Psoas muscle (tissue), 8 donors: Measurements from ENCODE around the gene MAPKAPK2. TPM values are rescaled to one million over a fixed set of nuclear protein-coding genes. Genes with fewer than 3 reads are reported as not detected.
"Not testable (repeated sequence)": the region's sequence is repeated elsewhere in the genome, so short reads cannot be mapped to it uniquely, and the experiment has no call there.

Source experiments
- ATAC-seq, 4 donors: fragments of 200-7000 bp; cut with Tn5 transposase; one replicate each; pipeline ENCODE4 v1.9.1; 2020; ENCODE audit warnings: moderate library complexity in 3 of 4, mild to moderate bottlenecking in 2 of 4
- DNase-seq, 2 donors: peaks; one replicate each; pipeline ENCODE4 v3.0.0-alpha.2; 2020
- H3K27ac ChIP-seq: fragments of 200-600 bp; one replicate; pipeline ENCODE4 v1.8.0; 2022
- H3K27me3 ChIP-seq, 3 donors: fragments of 200-600 bp in 1 of 3; one replicate each; pipeline versions ENCODE4 v1.6.1 to v1.8.0; 2013 to 2022; ENCODE audit warnings: low read length in 2 of 3, mild to moderate bottlenecking in 2 of 3, moderate library complexity in 1 of 3; ENCODE audit not compliant: insufficient read depth in 3 of 3
- H3K36me3 ChIP-seq, 2 donors: fragments of 200-600 bp in 1 of 2; one replicate each; pipeline versions ENCODE4 v1.6.1 to v1.8.0; 2013 to 2022; ENCODE audit warnings: low read depth in 1 of 2, mild to moderate bottlenecking in 1 of 2, moderate library complexity in 1 of 2; ENCODE audit not compliant: insufficient read depth in 1 of 2
- H3K4me1 ChIP-seq: fragments of 200-600 bp; one replicate; pipeline ENCODE4 v1.8.0; 2022
- H3K4me3 ChIP-seq: fragments of 200-600 bp; one replicate; pipeline ENCODE4 v1.8.0; 2022; ENCODE audit warnings: mild to moderate bottlenecking
- H3K9me3 ChIP-seq: fragments of 200-600 bp; one replicate; pipeline ENCODE4 v1.8.0; 2022
- WGBS, 3 donors: extraction: QIAGEN DNeasy Blood & Tissue Kit; methylation state at CpG; one replicate each; pipeline versions ENCODE4 v1.1.6 to v1.1.7; 2013; 5-methylcytosine and 5-hydroxymethylcytosine counted together
- intact Hi-C, 2 donors: fragments of 100-400 bp; cut with DNase I; formaldehyde crosslinking; loops; one replicate each; pipeline versions ENCODE4 v1.11.0 to v1.14.2; 2022
- polyA plus RNA-seq, 3 donors: library from polyadenylated mRNA; stranded (reverse); fragments of 200-250 nt; gene quantifications; one replicate each; pipeline ENCODE4 v1.2.3, GENCODE V29; 2013
- total RNA-seq, 4 donors: library from RNA; stranded (reverse); fragmentation: NEBNext Ultra II Directional in 2 of 4; extraction: Animal tissue kit (Norgen Biotek cat#: 25700) in 2 of 4; gene quantifications; one replicate each; pipeline versions ENCODE4 v1.2.1 to v1.2.4, GENCODE V29; 2021 to 2023
- TF ChIP-seq, protein P1 (sequence below): fragments of 200-600 bp; IDR thresholded peaks from one replicate; pipeline ENCODE4 v1.8.0; 2022; ENCODE audit warnings: antibody characterized with exemption
- donor health status: healthy with polysubstance abuse.
- donor health status: DM: no; HTN: no; CAD: no; lungs with moderate emphysema.
- donor health status: Bipolar disorder and iron deficiency.
- donor health status: healthy.
- donor health status: DM: yes; HTN: yes; CAD: no.
- donor health status: DM: no; HTN: no; CAD: no.
- donor health status: DM: no; HTN: no; CAD: no.
- donor health status: DM: yes; HTN: yes; CAD: no.

MAPKAPK2 gene
- total and polyA plus RNA-seq, 7 donors = 89.4 to 198 (median 139) TPM

GRCh38 chr1:206757524-206758266 is 73.0 kb downstream of the MAPKAPK2 start:
- WGBS, 3 donors = 76 to 81% (median 81%) methylated on average over 13 of the region's 13 CpGs
- no peak overlapping the region for H3K4me3 ChIP-seq
- ATAC-seq (no peak), DNase-seq (no peak)
- no peaks in the 10 kb centered on the region for H3K27me3 ChIP-seq
- no peak overlapping the region for H3K27ac ChIP-seq
- no peaks in the 10 kb centered on the region for H3K36me3 ChIP-seq
- intact Hi-C loops = no loop called here
- H3K9me3 ChIP-seq = no peaks in the 10 kb centered on the region
- H3K4me1 ChIP-seq = no peaks in the 10 kb centered on the region
- TF ChIP-seq, protein P1, sequence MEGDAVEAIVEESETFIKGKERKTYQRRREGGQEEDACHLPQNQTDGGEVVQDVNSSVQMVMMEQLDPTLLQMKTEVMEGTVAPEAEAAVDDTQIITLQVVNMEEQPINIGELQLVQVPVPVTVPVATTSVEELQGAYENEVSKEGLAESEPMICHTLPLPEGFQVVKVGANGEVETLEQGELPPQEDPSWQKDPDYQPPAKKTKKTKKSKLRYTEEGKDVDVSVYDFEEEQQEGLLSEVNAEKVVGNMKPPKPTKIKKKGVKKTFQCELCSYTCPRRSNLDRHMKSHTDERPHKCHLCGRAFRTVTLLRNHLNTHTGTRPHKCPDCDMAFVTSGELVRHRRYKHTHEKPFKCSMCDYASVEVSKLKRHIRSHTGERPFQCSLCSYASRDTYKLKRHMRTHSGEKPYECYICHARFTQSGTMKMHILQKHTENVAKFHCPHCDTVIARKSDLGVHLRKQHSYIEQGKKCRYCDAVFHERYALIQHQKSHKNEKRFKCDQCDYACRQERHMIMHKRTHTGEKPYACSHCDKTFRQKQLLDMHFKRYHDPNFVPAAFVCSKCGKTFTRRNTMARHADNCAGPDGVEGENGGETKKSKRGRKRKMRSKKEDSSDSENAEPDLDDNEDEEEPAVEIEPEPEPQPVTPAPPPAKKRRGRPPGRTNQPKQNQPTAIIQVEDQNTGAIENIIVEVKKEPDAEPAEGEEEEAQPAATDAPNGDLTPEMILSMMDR = no peak

DNA sequence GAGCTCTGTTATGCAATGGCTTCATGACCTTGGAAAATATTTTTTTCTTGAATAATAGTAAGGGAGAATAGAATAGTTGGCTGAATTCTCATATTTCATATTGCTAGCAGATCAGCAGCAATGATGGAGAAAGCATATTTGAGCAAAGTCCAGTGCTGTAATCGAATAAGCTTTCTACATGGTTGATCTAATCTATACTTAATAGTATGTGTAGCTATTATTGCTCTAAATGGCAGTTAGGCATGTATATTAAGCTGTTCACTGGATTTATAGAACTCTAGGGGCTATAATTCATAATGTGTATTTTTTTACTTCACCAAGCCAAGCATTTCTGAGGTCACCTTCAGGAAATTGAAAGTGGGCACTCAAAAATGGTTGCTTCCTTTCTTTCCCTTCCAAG is 75.9 kb downstream of the MAPKAPK2 start:
- Histone ChIP-seq H3K4me1 (no peaks in the 10 kb centered on the region), H3K27me3 (no peaks in the 10 kb centered on the region), H3K27ac (no peak overlapping the region), H3K9me3 (no peaks in the 10 kb centered on the region), H3K36me3 (no peaks in the 10 kb centered on the region), H3K4me3 (no peak overlapping the region)
- 53 to 83% (median 54%) methylated on average over 1 of the region's 1 CpG for WGBS, 3 donors
- intact Hi-C loops = no loop called here
- DNase-seq (no peak), ATAC-seq (no peak)
- TF ChIP-seq, protein P1 = no peak

DNA sequence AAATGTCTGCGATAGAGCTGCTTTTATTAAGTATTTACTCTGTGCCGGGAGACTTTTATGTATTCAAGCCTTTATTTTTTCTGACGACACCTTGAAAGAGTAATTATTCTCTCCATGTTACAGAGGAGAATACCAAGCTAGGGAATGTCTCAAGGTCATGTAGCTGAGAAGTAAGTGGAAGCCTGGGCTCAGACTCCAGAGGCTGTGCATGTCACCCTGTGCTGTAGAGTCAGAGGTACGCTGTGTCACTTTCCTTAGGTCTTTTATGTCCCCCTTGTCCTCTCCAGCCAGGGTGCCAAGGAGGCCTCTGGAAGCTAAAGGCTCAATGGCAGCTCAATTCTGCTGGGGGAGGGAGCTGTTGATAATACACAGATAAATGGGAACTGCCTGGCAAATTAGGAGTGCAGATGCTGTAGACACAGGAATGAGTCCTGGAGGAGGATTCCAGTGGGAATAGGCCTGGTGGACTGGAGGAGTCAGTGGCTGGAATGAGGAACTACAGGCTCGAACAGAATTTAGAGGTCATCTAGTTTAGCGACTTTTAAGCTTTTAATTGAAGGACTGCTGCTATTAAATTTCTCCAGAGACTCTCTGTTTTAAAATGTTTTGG is 76.6 kb downstream of the MAPKAPK2 start:
- H3K36me3 ChIP-seq = no peaks in the 10 kb centered on the region
- 77 to 81% (median 80%) methylated on average over 6 of the region's 6 CpGs for WGBS, 3 donors
- ATAC-seq = no peak
- H3K27me3 ChIP-seq = no peaks in the 10 kb centered on the region
- H3K27ac ChIP-seq = no peak overlapping the region
- no peaks in the 10 kb centered on the region for H3K4me1 ChIP-seq
- DNase-seq = no peak
- H3K4me3 ChIP-seq = no peak overlapping the region
- no peaks in the 10 kb centered on the region for H3K9me3 ChIP-seq
- intact Hi-C loops = no loop called here
- TF ChIP-seq, protein P1 = no peak

GRCh38 chr1:206762741-206763364 is 78.1 kb downstream of the MAPKAPK2 start:
- H3K4me1 ChIP-seq, DNase-seq, H3K27me3 ChIP-seq, intact Hi-C loops, H3K9me3 ChIP-seq, H3K4me3 ChIP-seq, ATAC-seq, H3K27ac ChIP-seq, H3K36me3 ChIP-seq: not testable (repeated sequence)
- 82 to 86% (median 85%) methylated on average over 12 of the region's 12 CpGs for WGBS, 3 donors

DNA sequence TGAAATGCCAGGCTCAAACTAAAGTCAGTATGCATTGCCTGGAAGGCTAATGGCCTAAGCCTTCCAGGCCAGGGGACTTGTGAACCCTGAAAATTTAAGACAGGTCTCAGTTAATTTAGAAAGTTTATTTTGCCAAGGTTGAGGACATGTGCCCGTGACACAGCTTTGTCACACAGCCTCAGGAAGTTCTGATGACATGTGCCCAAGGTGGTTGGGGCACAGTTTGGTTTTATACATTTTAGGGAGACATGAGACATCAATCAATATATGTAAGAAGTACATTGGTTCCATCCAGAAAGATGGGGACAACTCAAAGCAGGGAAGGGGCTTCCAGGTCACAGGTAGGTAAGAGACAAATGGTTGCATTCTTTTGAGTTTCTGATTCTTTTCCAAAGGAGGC is 81.1 kb downstream of the MAPKAPK2 start:
- H3K27ac ChIP-seq, H3K4me3 ChIP-seq, H3K27me3 ChIP-seq, H3K36me3 ChIP-seq, DNase-seq, intact Hi-C loops, ATAC-seq, H3K9me3 ChIP-seq, H3K4me1 ChIP-seq: not testable (repeated sequence)
- WGBS, 3 donors = 83 to 87% (median 86%) methylated on average over 1 of the region's 1 CpG
